ENCODE data around the gene TCAP. TPM values are rescaled to one million over a fixed set of nuclear protein-coding genes. Genes with fewer than 3 reads are reported as not detected.
A peak's percentile ranks its signal among the peaks of the same experiment; 100 is the strongest.

Gene TCAP
- total RNA-seq, 1 donor from 2014 or later, result 2.3 TPM

DNA sequence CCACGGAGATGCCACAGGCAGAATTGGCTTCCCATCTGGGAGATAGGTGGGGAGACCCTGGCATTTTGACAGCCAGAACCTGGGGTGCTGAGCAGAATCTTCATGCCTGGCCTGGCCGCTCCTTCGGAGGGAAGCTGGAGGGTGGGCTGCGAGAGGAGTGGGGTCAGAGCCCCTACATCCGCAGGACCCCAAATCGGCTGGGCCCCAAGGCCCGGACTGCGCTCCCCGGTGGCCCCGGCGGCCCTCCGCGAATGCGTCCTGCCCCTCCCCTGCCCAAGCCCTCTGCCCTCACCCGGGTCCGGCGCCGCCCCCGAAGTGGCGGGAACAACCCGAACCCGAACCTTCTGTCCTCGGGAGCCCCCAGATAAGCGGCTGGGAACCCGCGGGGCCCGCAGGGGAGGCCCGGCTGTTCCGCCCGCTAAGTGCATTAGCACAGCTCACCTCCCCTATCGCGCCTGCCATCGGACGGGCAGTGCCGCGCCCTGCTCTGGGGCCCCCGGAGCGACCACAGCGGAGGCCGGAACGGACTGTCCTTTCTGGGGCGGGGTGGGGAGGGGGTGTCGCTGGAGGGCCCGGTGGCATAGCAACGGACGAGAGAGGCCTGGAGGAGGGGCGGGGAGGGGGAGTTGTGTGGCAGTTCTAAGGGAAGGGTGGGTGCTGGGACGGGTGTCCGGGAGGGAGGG, 2.3 kb downstream of the TCAP start:
- no peak overlapping the region for H3K27ac Mint-ChIP-seq (ENCODE audit: unreplicated experiment)
- H3K9me3 Mint-ChIP-seq (ENCODE audit: unreplicated experiment), result peaks cover 4% of the 10 kb centered on the region
- TF ChIP-seq, protein P1, sequence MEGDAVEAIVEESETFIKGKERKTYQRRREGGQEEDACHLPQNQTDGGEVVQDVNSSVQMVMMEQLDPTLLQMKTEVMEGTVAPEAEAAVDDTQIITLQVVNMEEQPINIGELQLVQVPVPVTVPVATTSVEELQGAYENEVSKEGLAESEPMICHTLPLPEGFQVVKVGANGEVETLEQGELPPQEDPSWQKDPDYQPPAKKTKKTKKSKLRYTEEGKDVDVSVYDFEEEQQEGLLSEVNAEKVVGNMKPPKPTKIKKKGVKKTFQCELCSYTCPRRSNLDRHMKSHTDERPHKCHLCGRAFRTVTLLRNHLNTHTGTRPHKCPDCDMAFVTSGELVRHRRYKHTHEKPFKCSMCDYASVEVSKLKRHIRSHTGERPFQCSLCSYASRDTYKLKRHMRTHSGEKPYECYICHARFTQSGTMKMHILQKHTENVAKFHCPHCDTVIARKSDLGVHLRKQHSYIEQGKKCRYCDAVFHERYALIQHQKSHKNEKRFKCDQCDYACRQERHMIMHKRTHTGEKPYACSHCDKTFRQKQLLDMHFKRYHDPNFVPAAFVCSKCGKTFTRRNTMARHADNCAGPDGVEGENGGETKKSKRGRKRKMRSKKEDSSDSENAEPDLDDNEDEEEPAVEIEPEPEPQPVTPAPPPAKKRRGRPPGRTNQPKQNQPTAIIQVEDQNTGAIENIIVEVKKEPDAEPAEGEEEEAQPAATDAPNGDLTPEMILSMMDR (IDR thresholded peaks at IDR 0.05; ENCODE audit: partially characterized antibody, unreplicated experiment), result no peak
- peaks cover 4% of the 10 kb centered on the region for H3K4me1 Mint-ChIP-seq (ENCODE audit: low read depth, unreplicated experiment)
- DNase-seq, result no peak
- peaks cover 8% of the 10 kb centered on the region for H3K27me3 Mint-ChIP-seq (ENCODE audit: unreplicated experiment)
- H3K4me3 Mint-ChIP-seq (ENCODE audit: unreplicated experiment), result peak overlapping the region; percentile 30
- H3K36me3 Mint-ChIP-seq (ENCODE audit: unreplicated experiment), result no peaks in the 10 kb centered on the region

DNA sequence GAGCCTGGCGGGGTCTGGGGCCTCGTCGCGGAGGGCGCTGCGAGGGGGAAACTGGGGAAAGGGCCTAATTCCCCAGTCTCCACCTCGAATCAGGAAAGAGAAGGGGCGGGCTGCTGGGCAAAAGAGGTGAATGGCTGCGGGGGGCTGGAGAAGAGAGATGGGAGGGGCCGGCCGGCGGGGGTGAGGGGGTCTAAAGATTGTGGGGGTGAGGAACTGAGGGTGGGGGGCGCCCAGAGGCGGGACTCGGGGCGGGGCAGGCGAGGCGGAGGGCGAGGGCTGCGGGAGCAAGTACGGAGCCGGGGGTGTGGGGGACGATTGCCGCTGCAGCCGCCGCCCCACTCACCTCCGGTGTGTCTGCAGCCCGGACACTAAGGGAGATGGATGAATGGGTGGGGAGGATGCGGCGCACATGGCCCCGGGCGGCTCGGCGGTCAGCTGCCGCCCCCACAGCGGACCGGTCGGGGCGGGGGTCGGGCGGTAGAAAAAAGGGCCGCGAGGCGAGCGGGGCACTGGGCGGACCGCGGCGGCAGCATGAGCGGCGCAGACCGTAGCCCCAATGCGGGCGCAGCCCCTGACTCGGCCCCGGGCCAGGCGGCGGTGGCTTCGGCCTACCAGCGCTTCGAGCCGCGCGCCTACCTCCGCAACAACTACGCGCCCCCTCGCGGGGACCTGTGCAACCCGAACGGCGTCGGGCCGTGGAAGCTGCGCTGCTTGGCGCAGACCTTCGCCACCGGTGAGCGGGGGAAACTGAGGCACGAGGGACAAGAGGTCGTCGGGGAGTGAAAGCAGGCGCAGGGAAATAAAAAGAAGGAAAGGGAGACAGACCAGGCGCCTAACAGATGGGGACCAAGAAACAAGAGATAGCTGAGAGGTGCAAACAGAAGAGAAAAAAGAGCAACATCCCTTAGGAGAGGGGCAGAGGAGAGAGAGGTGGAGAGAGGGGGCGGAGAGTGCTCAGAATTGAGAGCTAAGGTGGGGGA, 3.1 kb downstream of the TCAP start, which contains the start of gene PNMT:
Gene PNMT (plus strand): TSS at position 509 of the 980 bp plus-strand sequence. CDS start 23 bp downstream, at position 532.
- H3K4me1 Mint-ChIP-seq (ENCODE audit: low read depth, unreplicated experiment), result peaks cover 4% of the 10 kb centered on the region
- H3K4me3 Mint-ChIP-seq (ENCODE audit: unreplicated experiment), result peak within 1 kb of the TSS; percentile 30
- TF ChIP-seq, protein P1 (IDR thresholded peaks at IDR 0.05; ENCODE audit: partially characterized antibody, unreplicated experiment), result peak; percentile 66
- peak; percentile 86 for DNase-seq
- H3K9me3 Mint-ChIP-seq (ENCODE audit: unreplicated experiment), result peaks cover 4% of the 10 kb centered on the region
- H3K36me3 Mint-ChIP-seq (ENCODE audit: unreplicated experiment), result no peaks in the 10 kb centered on the region
- peaks cover 8% of the 10 kb centered on the region for H3K27me3 Mint-ChIP-seq (ENCODE audit: unreplicated experiment)
- H3K27ac Mint-ChIP-seq (ENCODE audit: unreplicated experiment), result no peak within 1 kb of the TSS

DNA sequence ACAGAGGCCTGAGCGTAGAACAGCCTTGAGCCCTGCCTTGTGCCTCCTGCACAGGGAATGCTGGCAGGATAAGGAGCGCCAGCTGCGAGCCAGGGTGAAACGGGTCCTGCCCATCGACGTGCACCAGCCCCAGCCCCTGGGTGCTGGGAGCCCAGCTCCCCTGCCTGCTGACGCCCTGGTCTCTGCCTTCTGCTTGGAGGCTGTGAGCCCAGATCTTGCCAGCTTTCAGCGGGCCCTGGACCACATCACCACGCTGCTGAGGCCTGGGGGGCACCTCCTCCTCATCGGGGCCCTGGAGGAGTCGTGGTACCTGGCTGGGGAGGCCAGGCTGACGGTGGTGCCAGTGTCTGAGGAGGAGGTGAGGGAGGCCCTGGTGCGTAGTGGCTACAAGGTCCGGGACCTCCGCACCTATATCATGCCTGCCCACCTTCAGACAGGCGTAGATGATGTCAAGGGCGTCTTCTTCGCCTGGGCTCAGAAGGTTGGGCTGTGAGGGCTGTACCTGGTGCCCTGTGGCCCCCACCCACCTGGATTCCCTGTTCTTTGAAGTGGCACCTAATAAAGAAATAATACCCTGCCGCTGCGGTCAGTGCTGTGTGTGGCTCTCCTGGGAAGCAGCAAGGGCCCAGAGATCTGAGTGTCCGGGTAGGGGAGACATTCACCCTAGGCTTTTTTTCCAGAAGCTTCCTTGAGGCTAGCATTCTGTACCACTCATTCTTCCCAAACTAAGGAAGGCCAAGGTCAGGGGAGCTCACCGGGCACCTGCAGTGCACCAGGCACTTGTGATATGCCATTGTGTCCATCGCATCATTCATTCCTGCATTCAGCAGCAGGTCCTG, 5.0 kb downstream of the TCAP start:
- TF ChIP-seq, protein P1 (IDR thresholded peaks at IDR 0.05; ENCODE audit: partially characterized antibody, unreplicated experiment), result no peak
- Mint-ChIP-seq H3K9me3 (ENCODE audit: unreplicated experiment) (peaks cover 4% of the 10 kb centered on the region), H3K4me3 (ENCODE audit: unreplicated experiment) (no peak overlapping the region), H3K36me3 (ENCODE audit: unreplicated experiment) (no peaks in the 10 kb centered on the region), H3K27me3 (ENCODE audit: unreplicated experiment) (peaks cover 8% of the 10 kb centered on the region), H3K27ac (ENCODE audit: unreplicated experiment) (no peak overlapping the region), H3K4me1 (ENCODE audit: low read depth, unreplicated experiment) (no peaks in the 10 kb centered on the region)
- no peak for DNase-seq

DNA sequence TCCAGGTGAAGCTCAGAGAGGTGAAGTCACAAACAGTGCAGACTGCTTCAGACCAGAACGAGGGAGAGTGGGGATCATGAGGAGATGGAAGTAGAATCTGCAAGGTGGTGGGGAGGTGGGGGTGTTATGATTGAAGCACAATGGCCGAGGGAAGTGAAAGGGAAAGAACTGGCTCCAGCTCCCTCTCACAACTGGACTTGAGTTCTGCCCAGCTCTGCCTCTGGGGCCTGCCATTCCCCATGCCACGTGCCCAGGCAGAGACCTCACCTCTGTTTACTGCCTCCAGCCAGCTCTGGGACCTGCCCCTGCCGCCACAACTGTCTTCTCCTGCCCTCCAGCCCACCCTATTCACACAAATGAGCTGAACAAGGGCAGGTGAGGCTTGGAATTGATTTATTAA, 5.6 kb downstream of the TCAP start:
- Mint-ChIP-seq H3K9me3 (ENCODE audit: unreplicated experiment) (peaks cover 4% of the 10 kb centered on the region), H3K27me3 (ENCODE audit: unreplicated experiment) (peaks cover 8% of the 10 kb centered on the region), H3K36me3 (ENCODE audit: unreplicated experiment) (no peaks in the 10 kb centered on the region), H3K4me1 (ENCODE audit: low read depth, unreplicated experiment) (no peaks in the 10 kb centered on the region), H3K4me3 (ENCODE audit: unreplicated experiment) (no peak overlapping the region), H3K27ac (ENCODE audit: unreplicated experiment) (no peak overlapping the region)
- TF ChIP-seq, protein P1 (IDR thresholded peaks at IDR 0.05; ENCODE audit: partially characterized antibody, unreplicated experiment), result no peak
- no peak for DNase-seq
